ENCODE measurements around the gene DNHD1.

The DNHD1 gene

DNA sequence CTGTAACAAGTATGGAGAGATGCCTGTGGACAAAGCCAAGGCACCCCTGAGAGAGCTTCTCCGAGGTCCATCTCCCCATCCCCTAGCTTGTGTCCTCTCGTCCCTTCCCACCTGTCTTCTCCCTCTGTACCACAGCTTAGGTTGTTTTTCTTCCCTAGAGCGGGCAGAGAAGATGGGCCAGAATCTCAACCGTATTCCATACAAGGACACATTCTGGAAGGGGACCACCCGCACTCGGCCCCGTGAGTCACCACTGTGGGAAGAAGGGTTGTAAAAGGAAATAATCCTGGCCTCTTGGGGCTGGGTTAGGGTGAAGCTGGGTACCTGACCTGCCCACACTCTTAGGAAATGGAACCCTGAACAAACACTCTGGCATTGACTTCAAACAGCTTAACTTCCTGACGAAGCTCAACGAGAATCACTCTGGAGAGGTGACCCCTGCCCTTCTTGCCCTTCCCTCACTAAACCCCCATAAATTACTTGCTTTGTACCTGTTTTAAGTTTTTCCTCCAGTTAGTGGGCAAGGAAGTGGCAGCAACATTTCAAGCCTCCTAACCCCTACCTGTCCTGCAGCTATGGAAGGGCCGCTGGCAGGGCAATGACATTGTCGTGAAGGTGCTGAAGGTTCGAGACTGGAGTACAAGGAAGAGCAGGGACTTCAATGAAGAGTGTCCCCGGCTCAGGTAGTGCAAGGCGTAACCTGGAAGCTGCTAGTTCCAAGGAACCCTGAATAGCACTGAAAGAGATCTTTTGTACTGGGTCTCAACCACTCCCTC lies 111.8 kb downstream of the DNHD1 start:
- DNase-seq (ENCODE audit: extremely low read depth in 1 of 2, low read depth in 1 of 2) = no peak

DNA sequence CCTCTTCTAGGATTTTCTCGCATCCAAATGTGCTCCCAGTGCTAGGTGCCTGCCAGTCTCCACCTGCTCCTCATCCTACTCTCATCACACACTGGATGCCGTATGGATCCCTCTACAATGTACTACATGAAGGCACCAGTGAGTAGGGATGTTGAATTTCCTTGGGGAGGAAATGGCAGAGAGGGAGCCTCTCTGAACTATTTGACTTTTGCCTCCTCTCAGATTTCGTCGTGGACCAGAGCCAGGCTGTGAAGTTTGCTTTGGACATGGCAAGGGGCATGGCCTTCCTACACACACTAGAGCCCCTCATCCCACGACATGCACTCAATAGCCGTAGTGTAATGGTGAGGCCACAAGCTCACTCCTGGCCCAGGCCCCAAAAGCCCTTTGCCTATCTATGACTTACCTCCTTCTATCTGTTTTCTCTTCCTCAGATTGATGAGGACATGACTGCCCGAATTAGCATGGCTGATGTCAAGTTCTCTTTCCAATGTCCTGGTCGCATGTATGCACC lies 112.5 kb downstream of the DNHD1 start:
- no peak for DNase-seq (ENCODE audit: extremely low read depth in 1 of 2, low read depth in 1 of 2)

DNA sequence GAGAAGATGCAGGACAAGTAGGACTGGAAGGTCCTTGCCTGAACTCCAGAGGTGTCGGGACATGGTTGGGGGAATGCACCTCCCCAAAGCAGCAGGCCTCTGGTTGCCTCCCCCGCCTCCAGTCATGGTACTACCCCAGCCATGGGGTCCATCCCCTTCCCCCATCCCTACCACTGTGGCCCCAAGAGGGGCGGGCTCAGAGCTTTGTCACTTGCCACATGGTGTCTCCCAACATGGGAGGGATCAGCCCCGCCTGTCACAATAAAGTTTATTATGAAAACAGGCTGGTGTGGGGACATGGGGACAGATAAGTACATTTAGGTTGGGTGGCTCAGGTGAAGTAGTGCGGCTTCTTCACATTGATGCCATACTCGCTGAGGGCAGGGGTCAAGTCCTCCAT lies 113.5 kb downstream of the DNHD1 start:
- no peak for DNase-seq (ENCODE audit: extremely low read depth in 1 of 2, low read depth in 1 of 2)

DNA sequence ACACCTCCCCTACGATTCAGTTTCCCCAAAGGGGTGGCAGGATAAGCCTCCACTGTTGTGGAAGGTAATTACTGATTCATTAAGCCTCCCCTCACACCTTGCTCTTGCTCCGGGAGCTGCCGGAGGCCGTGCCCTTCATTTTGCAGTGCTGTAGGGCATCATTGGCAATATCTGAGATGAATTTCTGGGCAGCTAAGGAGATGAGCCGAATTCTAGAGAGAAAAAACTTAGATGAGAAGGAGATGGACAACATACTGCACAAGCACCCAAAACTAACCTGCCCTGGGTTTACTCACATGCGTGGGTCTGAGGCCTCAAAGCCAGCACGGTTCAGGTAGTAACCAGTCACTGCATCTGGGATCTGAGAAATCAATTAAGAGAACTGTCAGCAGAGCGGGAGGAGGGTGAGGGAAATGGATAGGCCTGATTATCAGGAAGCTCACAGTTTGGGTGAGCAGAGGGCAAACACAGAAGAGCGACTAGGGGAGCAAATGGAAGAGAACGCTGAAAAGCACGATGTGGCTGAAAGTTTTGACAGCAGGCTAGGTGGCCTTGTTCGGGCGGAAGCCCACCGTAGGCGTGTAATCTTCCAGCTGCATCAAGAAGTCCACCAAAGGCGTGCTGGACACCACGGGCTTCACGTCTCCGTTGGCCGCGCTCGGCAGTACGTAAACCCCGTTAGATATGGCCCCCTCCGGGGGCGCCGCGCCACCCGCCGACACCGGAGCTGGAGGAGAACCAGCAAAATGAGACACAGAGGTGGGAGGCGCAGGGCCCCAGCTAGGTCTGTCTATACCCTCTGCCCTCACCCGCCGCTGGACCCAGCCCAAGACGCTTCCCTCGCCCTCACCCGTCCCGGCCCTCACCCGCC lies 114.2 kb downstream of the DNHD1 start:
- no peak for DNase-seq (ENCODE audit: extremely low read depth in 1 of 2, low read depth in 1 of 2)

DNA sequence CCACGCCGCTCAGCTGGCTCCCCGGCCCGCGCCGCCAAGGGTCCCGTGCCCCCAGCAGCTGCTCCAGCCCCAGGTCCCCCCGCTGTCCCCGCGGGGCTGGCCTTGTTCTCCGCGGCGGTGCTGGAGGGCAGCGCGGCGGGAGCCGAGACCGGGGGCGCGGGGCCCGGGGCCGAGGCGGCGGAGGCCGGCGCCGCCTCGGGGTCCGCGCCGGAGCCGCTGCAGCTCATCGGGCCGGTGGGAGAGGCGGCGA lies 114.8 kb downstream of the DNHD1 start:
- no peak for DNase-seq (ENCODE audit: extremely low read depth in 1 of 2, low read depth in 1 of 2)

DNA sequence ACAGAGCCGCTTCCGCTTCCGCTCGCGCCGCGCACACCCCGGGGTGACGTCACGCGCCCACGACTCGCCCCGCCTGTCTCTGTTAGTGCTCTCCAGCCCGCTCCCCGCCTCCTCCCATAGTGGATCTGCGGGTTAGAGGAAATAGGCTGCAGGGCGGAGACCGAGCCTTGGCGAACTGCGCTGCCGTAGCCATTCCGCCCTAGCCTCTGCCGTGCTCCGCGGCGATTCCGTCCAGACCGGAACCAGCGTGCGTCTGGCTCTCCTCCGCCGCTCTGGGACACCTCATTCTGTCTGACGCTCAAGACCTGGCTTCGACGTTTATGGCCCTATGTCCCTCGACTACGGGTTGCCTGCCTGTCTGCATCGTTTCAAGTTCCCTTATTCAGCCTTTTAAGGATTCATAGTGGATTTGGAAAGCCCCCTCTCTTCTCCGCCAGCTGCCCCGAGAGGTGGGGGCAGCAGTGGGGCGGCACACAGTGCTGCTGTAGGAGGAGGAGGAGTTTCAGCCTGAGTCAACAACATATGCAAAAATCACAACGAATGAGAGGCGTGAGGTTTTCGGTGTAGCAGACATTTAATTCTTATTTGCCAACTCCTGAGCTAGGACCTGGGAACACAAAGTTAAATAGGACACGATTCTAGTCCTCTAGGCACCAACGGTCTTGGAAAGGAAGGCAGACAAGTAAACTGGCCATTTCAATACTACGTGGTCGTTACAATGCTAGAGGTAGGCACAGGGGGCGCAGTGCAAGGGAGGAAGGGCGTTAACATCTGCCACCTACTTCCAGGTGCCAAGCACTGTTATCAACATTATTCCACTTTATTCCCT lies 115.3 kb downstream of the DNHD1 start, which contains the start of gene TAF10:
Gene TAF10 (minus strand): TSS at position 4 of the 829 bp plus-strand sequence. CDS start 27 bp downstream, outside the sequence.
- peak; percentile 92 to 95 for DNase-seq (ENCODE audit: extremely low read depth in 1 of 2, low read depth in 1 of 2)

DNA sequence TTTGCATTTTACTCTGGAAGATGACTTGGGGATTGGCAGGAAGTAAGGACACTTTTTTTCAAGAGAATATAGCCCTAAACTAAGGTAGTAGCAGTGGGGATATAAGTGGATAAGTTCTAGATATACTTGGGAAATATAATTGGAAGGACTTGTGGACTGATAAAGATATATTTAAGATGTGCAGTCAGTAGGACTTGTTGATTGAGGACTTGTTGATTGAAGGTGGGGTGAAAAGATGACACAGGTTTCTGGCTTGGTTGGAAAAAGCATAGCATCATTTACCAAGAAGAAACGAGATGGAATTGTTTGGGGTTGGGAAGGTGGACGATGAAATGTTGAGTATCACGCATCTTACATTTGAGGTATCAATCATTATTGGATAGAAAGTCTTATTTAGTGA lies 116.4 kb downstream of the DNHD1 start:
- no peak for DNase-seq (ENCODE audit: extremely low read depth in 1 of 2, low read depth in 1 of 2)

DNA sequence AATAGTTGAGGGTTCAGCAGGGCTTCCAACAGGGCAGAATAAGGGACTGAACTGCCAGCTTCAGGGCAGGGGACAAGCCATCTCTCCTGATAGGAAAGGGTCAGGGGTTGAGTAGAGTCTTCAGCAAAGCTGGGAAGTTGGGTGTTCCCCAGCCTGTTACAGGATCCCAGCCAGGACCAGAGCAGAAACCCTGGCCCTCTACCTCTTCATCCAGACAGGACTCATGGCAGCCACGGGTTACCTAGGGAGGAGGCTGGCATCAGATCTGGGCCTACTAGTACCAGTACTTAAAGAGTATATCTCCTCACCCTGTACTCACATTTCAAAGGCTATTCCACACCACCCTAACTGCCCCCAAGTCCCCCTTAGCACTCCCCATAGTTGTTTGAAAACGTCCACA lies 117.4 kb downstream of the DNHD1 start:
- no peak for DNase-seq (ENCODE audit: extremely low read depth in 1 of 2, low read depth in 1 of 2)

DNA sequence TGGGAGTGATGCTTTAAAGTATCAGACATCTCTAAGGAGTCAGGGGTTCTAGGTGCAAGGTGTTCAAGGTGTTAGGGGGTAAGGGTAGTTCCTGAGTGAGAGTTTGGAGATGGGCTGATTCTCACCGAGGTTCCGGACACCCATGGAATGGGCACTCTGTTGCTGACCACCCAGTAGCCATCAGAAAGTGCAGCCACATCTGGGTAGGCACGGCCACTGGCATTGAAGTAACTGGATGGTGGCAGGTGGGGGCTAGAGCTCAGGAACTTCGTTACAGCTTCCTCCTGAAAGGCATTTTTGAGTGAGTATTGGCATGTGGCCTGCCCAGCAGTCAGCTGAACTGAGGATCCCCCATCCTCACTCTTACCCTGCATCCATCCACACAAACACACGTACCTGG lies 118.0 kb downstream of the DNHD1 start:
- no peak for DNase-seq (ENCODE audit: extremely low read depth in 1 of 2, low read depth in 1 of 2)

DNA sequence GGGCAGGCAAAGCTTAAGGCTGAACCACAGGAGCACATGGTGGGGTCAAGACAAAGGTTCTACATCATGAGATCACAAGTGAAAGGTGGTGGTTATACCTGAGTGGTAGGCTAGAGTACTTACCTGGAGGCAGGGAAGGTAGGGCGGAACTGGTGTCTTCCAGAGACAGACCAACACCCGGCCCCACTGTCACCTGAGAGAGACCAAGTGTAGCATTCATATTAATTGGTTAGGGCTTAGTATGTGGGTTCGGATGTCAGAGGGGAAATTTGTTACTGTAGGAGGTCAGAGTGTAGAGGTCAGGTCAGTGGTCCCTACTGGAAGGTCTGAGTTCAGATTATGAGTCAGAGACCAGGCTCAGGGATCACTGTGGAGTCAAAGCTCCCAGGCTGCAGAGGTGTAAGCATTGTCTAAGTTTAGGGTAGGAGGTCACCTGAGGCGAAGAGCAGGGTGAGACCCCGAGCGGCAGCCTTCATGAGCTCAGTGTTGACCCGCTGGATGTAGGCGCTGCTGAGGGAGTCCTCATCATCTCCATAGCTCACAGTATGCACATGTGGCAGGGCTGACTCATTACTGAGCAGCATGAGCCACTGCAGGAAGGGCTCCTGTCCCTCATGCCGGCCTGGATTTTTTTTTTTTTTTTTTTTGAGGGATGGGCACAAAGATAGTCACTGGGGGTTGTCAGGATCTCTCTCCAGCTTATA lies 119.0 kb downstream of the DNHD1 start:
- DNase-seq (ENCODE audit: extremely low read depth in 1 of 2, low read depth in 1 of 2) = no peak

DNA sequence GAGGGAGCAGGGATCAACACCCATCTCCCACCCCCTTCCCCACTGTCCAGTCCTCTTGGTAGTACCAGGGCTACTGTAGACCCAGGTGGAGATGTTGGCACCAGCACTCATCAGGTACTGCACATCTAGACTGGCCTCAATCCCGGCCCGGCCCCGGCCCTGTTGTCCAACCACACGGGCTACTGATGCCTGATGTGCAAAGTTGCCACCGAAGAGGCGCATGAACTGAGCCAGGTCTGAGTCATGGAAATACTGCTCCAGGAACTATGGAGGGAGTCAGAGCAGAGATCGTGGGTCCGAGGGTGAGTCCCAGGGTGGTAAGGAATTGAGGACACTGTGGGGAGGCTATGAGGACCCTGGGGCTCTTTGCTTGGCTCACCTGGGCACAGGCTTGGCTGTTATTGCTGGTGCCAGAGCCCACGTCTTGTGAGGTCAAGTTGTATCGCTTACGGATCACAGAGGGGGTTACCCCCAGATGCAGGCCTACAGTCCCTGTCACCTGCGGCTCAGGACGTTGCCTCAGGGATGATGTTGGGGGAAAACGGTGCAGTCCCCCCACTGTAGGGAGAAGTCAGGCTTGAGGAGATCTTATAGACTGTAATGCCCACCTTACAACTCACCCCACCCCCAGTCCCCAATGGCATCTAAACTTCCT lies 119.6 kb downstream of the DNHD1 start:
- no peak for DNase-seq (ENCODE audit: extremely low read depth in 1 of 2, low read depth in 1 of 2)

DNA sequence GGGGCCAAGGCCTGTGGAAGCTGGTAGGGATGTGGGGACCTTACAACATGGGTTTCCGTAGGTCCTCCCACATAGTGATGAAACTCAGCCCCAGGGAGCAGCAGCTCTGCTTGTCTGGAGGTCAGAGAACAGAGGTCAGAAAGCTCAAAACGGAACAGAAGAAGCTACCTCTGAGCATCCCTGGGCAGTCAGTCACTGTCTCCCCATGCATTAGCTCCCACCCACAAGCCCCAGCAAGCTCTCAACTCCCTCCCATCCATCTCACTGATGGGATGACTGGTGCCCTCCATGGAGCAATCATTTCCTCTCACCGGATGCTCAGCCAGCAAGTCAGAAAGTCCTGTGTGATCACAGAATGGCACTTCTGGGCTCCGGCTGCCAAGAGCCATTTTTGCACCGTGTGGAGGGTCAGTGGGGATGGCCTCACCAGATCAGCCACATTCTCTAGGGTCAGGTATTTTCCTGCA lies 120.3 kb downstream of the DNHD1 start:
- no peak for DNase-seq (ENCODE audit: extremely low read depth in 1 of 2, low read depth in 1 of 2)

DNA sequence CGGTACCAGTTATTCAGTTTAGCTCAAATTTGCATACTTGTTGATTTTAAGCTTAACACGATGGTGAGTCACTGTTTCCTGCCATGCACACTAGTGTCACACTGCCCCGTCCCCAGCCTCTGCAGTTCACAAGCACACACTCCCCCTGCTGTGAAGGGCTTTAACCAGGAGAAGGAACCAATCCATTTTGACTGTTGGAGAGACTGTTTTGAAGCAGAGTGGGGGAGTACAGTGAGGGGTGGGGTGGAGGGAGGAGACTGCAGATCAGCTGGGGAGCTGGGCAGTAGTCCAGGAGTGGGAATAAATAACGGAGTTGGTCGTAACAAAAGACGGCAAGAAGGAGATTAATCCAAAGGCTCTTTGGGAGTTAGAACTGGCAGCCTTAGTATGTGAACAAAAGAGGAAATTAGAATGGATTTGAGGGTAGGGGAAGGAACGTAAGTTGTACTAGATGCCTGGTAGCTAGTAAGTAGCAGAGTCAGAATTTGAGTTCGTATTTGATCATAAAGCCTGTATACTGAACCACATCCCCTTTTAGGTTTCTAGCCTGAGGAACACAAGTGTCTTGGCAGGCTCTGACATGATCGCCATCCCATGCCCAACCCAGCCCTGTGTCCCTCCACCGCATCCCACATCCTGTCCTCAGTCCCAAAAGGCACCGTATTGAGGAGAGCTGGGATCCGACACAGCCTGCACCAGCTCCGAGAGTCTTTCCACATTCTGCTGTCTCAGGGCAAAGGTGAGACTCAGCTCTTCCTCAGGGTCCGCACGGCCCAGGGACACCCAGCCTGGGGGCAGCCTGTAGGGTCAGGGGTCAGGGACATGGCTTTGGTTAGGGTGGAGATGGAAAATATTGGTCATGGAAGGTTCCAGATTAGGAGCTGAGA lies 121.3 kb downstream of the DNHD1 start:
- peak in 1 of 2 donors; percentile 51 for DNase-seq (ENCODE audit: extremely low read depth in 1 of 2, low read depth in 1 of 2)

DNA sequence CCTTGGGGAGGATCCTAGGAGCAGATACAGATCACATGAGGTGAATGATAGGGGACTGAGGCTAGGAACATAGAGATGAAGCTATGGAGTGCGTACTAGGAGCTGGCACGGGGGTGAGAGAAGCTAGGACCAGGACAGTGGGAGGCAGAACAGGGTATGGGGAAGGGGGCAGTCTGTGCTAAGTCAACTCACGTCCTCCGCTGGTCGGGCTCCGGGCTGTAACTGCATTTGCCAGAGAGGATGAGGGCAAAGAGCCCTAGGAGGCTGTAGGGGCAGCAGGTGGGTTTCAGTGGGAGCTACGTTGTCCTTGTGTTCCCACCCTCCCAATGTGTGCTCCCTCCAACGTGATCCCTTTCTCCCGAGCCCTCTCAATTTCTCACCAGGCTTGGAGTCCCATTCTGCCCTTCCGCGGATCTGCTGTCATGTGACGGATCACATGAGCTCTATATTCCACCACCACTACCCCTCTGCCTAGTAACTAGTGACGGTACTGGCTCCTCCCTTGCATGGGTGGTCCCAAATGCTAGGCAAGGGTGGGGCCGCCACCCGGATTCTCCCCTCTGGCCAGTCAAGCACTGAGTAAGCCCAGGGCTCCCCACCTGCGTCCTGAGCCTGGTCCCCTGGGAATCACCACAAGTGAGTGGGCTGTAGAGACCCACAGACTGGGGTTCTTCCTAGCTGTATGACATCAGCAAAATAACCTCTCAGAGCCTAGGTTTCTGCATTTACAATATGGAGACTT lies 122.1 kb downstream of the DNHD1 start, which contains the start of gene TPP1:
Gene TPP1 (minus strand): TSS at position 419 of the 742 bp plus-strand sequence. CDS start 22 bp downstream, at position 397.
- peak; percentile 76 to 77 for DNase-seq (ENCODE audit: extremely low read depth in 1 of 2, low read depth in 1 of 2)

DNA sequence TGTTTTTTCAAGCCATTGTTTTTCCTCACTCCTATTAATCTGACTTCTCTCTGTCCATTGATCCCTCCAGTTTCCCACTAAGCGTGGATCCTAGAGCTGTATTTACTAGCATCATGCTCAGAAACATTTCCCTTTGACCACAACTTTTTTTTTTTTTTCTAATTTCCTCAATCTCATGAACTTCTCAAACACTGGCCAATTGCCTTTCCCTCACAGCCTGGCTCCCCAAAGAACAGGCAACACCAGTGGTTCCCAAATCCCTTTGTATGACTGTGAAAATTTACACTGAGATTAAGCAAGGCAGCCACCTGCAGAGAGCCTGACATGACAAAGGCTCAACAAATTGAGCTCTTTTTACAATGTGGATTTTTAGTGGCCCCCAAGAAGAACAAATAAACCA lies 123.6 kb downstream of the DNHD1 start:
- DNase-seq (ENCODE audit: extremely low read depth in 1 of 2, low read depth in 1 of 2) = no peak
